HG03442 (cell line): ENCODE measurements around the gene APCDD1L.
"Not testable (repeated sequence)": the region's sequence is repeated elsewhere in the genome, so short reads cannot be mapped to it uniquely, and the experiment has no call there.

Experiments used
- ATAC-seq: cut with Tn5 transposase; IDR thresholded peaks from one replicate; pipeline ENCODE4 v1.9.1; 2021; ENCODE audit warnings: mild to moderate bottlenecking, moderate library complexity; ENCODE audit not compliant: unreplicated experiment

APCDD1L gene

GRCh38 chr20:58518387-58518786 lies 3.2 kb upstream of the APCDD1L start:
- ATAC-seq = no peak

- ATAC-seq = no peak
These were observed 622 bp downstream of the APCDD1L start for GRCh38 chr20:58514321-58515232.

GRCh38 chr20:58513580-58514285 lies 1.5 kb downstream of the APCDD1L start:
- ATAC-seq = no peak

GRCh38 chr20:58512808-58513552 lies 2.2 kb downstream of the APCDD1L start:
- ATAC-seq = no peak

- ATAC-seq = no peak
These were observed 3.3 kb downstream of the APCDD1L start for GRCh38 chr20:58511861-58512260.

GRCh38 chr20:58511364-58511763 lies 3.8 kb downstream of the APCDD1L start:
- no peak for ATAC-seq

GRCh38 chr20:58510921-58511320 lies 4.3 kb downstream of the APCDD1L start:
- ATAC-seq = no peak

- no peak for ATAC-seq
These were observed 6.3 kb downstream of the APCDD1L start for GRCh38 chr20:58508762-58509395.

- not testable (repeated sequence) for ATAC-seq
These were observed 8.2 kb downstream of the APCDD1L start for GRCh38 chr20:58506999-58507398.

- no peak for ATAC-seq
These were observed 10.6 kb downstream of the APCDD1L start for GRCh38 chr20:58504566-58504965.

GRCh38 chr20:58503668-58504067 lies 11.5 kb downstream of the APCDD1L start:
- ATAC-seq = no peak

GRCh38 chr20:58500256-58500655 lies 14.9 kb downstream of the APCDD1L start:
- no peak for ATAC-seq

- ATAC-seq = no peak
These were observed 16.6 kb downstream of the APCDD1L start for GRCh38 chr20:58498470-58499068.

- no peak for ATAC-seq
These were observed 17.3 kb downstream of the APCDD1L start for GRCh38 chr20:58497724-58498469.

- ATAC-seq = no peak
These were observed 18.0 kb downstream of the APCDD1L start for GRCh38 chr20:58497076-58497641.

GRCh38 chr20:58496429-58496769 lies 18.8 kb downstream of the APCDD1L start:
- no peak for ATAC-seq

GRCh38 chr20:58495623-58496428 lies 19.4 kb downstream of the APCDD1L start:
- ATAC-seq = no peak

GRCh38 chr20:58494923-58495622 lies 20.1 kb downstream of the APCDD1L start:
- ATAC-seq = no peak
